GM12873 (cell line): Measurements from ENCODE around the gene CPVL.

Source experiments
- CTCF ChIP-seq: IDR thresholded peaks from 2 replicates; pipeline ENCODE4 v1.5.1; 2012; ENCODE audit warnings: low read depth, mild to moderate bottlenecking, moderate library complexity, low read length, control low read depth; ENCODE audit not compliant: insufficient read depth; ENCODE audit errors: missing control alignments

The CPVL gene

GRCh38 chr7:29122081-29122480 is 24.3 kb downstream of the CPVL start:
- no peak for TF ChIP-seq CTCF

GRCh38 chr7:29120955-29121354 is 25.4 kb downstream of the CPVL start:
- no peak for TF ChIP-seq CTCF

GRCh38 chr7:29119538-29119937 is 26.8 kb downstream of the CPVL start:
- TF ChIP-seq CTCF: no peak

GRCh38 chr7:29116361-29117200 is 29.8 kb downstream of the CPVL start:
- TF ChIP-seq CTCF: no peak

- no peak for TF ChIP-seq CTCF
Observed at GRCh38 chr7:29115753-29116152, 30.6 kb downstream of the CPVL start.

GRCh38 chr7:29115130-29115687 is 31.1 kb downstream of the CPVL start:
- no peak for TF ChIP-seq CTCF

GRCh38 chr7:29113384-29114102 is 32.8 kb downstream of the CPVL start:
- peak; percentile 21 for TF ChIP-seq CTCF
